GM11168 (cell line): ENCODE data around the gene RAP1GAP2.

Experiments
- in situ Hi-C: fragments of 300-500 bp; cut with MboI; formaldehyde crosslinking; loops from one replicate; pipeline ENCODE4 v1.12.0; 2022; ENCODE audit warnings: low sequenced_read_pairs; ENCODE audit not compliant: unreplicated experiment

RAP1GAP2 gene

GRCh38 chr17:3004150-3004801 is 208.0 kb downstream of the RAP1GAP2 start:
- in situ Hi-C loops = no loop called here

DNA sequence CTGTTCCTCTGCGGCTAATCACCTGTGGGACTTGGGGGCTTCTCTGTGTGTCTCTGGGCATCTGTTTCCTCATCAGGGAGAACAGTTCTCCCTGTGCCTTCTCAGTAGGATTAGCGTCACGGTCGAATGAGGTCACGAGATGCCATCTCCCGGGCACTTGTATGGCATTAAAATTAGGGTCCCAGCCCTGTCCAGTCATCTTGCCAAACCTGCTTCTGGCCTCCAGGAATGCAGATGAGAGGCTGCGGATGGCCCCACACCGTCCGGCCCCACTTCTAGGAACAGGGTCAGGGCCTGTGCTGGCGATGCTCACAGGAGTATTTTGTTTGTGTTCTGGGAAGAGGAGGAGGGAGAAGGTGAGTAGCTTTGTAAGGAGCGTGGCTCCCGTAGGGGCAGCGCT is 208.7 kb downstream of the RAP1GAP2 start:
- in situ Hi-C loops = no loop called here

DNA sequence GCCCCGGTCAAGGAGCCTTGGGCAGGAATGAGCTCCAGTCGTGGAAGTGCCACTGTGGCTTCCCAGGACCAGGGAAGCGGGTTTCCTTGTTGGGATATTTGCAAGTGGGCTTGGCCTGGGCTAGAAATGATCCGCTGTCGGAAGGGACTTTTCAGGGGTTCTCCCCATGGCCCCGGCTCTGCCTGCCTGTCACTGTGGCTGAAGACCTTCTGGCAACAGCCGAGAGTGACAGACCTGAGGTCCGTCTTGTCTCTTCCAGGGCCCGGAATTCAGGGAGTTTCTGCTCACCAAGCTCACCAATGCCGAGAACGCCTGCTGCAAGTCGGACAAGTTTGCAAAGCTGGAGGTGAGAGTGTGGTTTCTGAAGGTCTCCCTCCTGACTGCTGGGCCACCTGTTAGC is 209.5 kb downstream of the RAP1GAP2 start:
- in situ Hi-C loops = no loop called here

DNA sequence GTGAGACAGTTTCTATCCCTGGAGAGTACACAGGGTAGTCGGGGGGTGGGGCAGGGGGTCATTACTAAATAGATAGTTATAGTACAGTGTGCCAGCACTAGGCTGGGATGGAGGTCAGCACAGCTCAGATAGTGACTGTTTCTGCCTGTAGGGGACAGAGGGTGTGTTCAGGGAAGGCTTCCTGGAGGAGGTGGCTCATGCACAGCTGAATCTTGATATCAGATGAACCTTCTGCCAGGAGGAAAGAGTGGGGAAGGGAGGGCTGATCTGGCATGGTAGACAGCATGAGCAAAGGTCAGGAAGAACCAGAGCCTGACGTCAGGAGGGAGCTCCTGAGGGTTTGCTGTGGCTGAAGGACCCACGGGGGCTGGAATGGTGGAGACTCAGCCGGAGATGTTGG is 210.6 kb downstream of the RAP1GAP2 start:
- in situ Hi-C loops = no loop called here

- in situ Hi-C loops = no loop called here
Observed at GRCh38 chr17:3007651-3008121, 211.4 kb downstream of the RAP1GAP2 start.

- in situ Hi-C loops = no loop called here
Observed at GRCh38 chr17:3008336-3009288, 212.4 kb downstream of the RAP1GAP2 start.

GRCh38 chr17:3009411-3009920 is 213.2 kb downstream of the RAP1GAP2 start:
- in situ Hi-C loops = no loop called here

DNA sequence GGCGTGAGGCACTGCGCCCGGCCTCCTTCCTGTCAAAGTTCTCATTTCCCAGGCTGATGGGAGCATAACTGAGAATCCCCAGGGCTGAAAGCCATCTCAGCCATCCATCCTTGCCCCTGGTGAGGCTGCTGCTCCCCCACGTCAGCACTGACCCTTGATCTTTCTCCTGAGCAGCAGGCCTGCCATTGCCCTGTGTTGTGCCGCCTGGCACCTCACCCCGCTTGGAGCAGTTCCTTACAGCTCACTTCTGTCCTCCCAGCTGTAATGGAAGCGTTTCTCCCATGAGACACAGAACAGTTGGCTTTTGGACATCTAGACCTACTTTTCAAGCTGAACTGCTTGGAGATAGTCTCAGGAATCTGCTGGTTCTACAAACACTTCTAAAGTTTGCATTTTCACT is 215.7 kb downstream of the RAP1GAP2 start:
- in situ Hi-C loops = loop anchor here (10.0 kb wide), 1 partner anchor 157 kb away; no protein-coding TSS in a partner anchor

- in situ Hi-C loops = loop anchor here (10.0 kb wide), 1 partner anchor 158 kb away; no protein-coding TSS in a partner anchor
Observed at GRCh38 chr17:3012926-3013581, 216.8 kb downstream of the RAP1GAP2 start.

DNA sequence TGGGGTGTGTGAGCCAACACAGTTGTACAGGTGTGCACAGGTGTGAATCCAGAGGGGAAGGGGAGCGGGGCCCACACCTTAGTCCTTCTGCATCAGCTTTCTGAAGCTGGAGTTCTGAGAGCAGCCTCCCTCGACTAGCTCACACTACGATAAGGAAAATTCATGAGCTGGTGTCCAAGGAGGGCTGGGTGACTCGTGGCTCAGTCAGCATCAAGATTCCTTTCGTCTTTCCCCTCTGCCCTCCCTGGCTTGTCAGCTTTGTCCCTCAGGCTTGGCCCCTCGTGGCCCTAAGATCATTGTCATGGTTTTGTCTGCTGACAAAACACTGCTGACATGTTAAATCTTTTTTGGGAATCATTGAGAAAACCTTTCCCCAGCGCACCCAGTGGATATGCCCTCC is 219.7 kb downstream of the RAP1GAP2 start:
- in situ Hi-C loops = loop anchor here (10.0 kb wide), 1 partner anchor 161 kb away; no protein-coding TSS in a partner anchor

DNA sequence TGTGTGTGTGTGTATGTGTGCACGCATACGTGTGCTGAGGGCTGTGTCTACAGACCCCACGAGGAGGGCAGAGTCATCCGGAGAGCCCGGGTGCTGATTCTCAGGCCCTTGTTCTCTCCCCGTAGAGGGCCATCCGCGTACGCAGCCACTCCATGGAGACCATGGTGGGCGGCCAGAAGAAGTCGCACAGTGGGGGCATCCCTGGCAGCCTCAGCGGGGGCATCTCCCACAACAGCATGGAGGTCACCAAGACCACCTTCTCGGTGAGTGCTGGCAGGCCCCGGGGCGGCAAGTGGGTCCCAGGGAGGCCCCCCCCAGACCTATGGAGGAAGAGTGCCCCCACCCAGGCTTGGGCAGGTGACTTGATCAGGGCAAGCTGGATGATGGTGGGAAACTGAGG is 221.7 kb downstream of the RAP1GAP2 start:
- in situ Hi-C loops = loop anchor here (10.0 kb wide), 1 partner anchor 163 kb away; no protein-coding TSS in a partner anchor

GRCh38 chr17:3019761-3020160 is 223.5 kb downstream of the RAP1GAP2 start:
- in situ Hi-C loops = loop anchor here (10.0 kb wide), 1 partner anchor 165 kb away; no protein-coding TSS in a partner anchor

DNA sequence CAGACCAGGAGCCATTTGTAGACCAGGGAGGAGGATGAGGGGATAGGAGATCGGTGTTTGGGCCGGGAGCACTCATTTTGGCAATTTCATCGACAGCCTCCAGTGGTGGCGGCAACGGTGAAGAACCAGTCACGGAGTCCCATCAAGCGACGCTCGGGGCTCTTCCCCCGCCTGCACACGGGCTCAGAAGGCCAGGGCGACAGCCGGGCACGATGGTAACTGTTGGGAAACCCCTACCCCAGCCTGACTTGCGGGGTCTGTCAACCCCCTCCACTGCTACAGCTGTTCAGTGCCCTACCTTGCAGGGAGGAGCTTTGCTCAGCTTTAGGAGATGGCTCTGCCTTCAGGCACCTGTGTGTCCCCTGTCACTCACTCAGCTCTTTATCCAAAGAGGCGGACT is 224.1 kb downstream of the RAP1GAP2 start:
- in situ Hi-C loops = no loop called here

DNA sequence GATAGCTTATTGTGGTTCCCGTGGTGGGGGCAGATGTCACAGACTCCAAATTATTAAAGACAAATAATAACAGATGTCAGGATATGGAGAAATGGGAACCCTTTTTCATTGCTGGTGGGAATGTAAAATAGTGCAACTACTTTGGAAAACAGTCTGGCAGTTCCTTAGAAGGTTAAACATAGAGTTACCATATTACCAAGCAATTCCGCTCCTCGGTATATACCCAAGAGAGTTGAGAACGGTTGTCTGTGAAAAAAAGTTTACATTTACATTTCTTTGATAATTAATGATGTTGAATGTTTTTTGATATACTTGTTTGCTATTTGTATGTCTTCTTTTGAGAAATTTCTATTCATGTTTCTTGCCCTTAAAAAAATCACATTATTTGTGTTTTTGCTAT is 226.0 kb downstream of the RAP1GAP2 start:
- in situ Hi-C loops = no loop called here

GRCh38 chr17:3024346-3024745 is 228.1 kb downstream of the RAP1GAP2 start:
- in situ Hi-C loops = no loop called here

- in situ Hi-C loops = loop anchor here (25.0 kb wide), 1 partner anchor 637 kb away; the partner anchor contains the start of genes EMC6 and TAX1BP3
Observed at GRCh38 chr17:3025421-3026124, 229.3 kb downstream of the RAP1GAP2 start.

GRCh38 chr17:3026125-3026855 is 230.1 kb downstream of the RAP1GAP2 start:
- in situ Hi-C loops = loop anchor here (25.0 kb wide), 1 partner anchor 636 kb away; the partner anchor contains the start of genes EMC6 and TAX1BP3

DNA sequence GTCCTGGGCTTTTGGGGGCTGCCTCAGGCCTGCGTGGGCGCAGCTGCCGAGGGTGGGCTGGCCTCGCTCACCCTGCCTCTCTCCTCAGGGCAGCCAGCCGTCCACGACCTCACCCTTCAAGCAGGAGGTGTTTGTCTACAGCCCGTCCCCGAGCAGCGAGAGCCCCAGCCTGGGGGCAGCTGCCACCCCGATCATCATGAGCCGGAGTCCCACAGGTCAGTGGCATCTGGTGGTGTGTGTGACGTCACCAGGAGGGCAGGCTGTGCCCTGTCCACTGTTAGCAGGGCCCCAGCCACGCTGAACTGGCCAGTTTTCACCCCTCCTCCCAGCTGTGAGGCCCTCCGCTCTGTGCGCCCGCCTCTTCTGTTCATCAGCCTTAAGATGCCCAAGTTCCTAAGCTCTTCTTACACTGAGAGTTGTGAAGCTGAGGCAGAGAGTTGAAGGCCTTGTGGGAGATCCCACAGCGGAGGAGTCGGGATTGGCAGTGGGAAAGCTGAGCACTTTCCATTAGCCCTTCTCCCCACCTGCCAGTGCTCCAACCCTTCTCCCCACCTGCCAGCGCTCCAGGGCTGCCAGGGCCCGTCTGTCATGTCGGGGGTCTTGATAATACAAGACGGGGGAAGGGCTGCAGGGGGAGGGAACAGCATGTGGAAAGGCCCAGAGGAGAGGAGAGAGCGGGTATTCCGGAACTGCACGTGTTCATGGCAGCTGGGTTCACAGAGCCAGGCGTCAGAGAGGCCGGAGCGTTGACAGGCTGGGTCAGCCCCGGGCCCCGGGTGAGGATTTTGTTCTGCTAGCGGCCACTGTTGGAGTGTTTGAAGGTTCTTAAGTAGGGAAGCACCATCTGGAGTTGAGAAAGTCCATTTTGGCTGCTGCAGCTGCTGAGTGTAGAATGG is 230.9 kb downstream of the RAP1GAP2 start:
- in situ Hi-C loops = loop anchor here (25.0 kb wide), 1 partner anchor 635 kb away; the partner anchor contains the start of genes EMC6 and TAX1BP3
